ENCODE results near the gene MRRF.
"Not testable (repeated sequence)": the region's sequence is repeated elsewhere in the genome, so short reads cannot be mapped to it uniquely, and the experiment has no call there.

Gene MRRF

DNA sequence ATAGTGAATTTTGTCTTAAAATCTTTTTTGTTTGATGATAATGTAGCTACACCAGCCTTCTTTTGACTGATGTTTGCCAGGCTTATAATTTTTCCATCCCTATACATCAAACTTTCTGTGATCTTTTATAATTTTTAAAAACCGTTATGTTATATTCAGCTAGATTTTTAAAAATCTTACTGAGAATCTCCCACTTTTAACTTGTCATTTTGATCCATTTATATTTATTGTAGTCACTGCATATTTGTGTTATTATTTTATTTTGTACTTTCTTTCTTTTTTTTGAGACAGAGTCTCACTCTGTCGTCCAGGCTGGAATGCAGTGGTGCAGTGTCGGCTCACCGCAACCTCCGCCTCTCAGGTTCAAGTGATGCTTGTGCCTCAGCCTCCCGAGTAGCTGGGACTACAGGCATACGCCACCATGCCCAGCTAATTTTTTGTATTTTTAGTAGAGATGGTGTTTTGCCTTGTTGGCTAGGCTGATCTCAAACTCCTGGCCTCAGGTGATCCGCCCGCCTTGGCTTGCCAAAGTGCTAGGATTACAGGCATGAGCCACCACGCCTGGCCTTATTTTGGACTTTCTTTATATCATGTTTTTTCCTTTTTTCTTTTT, 12.7 kb downstream of the MRRF start:
- DNase-seq (ENCODE audit: low spot score), result no peak

GRCh38 chr9:122281368-122281767, 16.7 kb downstream of the MRRF start:
- no peak for DNase-seq (ENCODE audit: low spot score)

DNA sequence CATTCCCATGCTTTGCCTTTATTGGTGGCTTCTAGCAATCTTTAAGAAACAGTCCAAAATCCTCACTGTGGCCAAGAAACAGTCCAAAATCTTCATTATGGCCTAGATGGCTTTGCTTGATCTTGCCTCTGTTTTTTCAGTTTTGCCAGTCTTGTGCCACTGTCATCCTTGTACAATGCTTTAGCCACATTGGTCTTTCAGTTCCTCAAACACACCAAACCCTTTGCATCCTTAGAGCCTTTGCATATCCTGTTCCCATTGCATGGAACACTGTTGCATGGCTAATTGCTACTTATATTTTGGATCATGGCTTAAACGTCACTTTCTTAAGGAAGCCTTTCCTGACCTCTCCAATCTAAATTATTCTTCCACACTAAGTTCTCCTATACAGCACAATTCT, 22.1 kb downstream of the MRRF start:
- DNase-seq (ENCODE audit: low spot score), result no peak

DNA sequence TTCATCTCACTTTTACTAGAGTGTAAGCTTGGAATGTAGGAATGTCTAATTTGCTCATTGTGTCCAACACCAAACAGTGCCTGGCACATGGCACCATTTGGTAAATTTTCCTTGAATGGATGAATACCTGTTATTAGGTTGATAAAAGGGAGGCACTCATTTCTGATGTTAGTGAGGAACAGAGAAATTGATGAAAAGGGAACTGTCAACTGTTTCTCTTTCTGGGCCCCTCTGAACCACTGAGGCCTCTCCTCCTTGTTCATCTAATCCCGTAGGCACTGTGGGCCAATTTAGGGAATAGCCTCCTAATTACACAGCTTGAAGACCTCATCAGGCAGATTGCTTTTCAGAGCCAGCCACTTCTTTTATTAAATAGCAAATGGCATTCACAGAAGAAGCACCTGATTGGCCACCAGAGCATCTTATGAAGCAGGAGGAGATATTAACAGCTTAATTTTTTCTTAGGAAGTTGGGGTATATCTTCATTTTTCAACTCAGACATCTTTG, 22.6 kb downstream of the MRRF start:
- no peak for DNase-seq (ENCODE audit: low spot score)

DNA sequence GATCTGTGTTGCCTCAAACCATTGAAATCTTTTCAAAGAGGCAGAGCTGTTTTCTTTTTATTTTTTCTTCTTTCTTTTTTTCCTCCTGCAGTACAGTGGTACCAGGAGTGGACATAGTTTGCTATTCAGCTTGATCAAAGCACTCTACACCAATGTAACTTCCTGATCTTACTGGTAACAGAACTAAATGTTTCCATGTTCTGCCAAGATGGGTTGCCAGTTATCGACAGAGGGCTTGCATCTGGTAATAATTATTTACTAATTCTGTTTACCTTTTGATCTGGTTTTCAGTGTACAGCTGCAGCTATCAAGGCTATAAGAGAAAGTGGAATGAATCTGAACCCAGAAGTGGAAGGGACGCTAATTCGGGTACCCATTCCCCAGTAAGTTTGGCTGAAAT, 26.8 kb downstream of the MRRF start:
- no peak for DNase-seq (ENCODE audit: low spot score)

DNA sequence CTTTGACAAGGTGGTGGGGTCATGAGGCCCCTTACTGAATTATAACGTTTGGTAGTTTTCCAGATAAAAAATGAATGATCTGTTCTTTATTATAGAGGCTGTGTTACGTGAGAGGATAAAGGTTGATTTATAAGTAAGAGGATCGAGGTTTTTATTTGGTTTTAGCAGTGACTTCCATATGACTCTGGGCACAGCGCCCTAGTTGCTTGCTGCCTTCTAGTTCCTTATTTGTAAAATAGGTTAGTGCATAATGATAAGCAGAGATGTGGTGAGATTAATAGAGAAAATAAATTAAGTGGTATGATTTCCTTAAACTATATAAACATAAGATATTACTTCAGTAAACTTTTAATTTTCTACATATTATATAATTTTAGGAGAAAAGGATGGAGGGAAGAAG, 29.8 kb downstream of the MRRF start:
- no peak for DNase-seq (ENCODE audit: low spot score)

DNA sequence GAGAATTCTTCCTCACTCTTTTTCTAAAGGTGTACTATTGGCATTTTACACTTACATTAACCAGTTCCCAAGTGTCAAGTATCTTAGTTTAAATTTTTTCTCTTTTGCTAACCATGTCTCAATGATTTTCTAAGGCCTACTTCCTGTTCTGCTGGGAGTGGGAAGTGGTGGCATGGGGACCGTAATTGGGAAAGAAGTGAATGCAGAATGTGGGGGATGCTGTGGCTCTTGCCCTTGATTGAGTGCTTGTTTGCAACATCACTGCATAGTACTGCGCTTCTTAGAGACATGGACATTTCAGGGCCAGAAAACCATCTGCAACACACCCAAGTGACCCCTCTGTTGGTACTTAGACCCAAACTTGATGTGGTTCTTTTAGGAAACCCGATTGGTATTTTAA, 32.8 kb downstream of the MRRF start:
- no peak for DNase-seq (ENCODE audit: low spot score)

GRCh38 chr9:122302237-122303093, 37.8 kb downstream of the MRRF start:
- no peak for DNase-seq (ENCODE audit: low spot score)

GRCh38 chr9:122307061-122307460, 42.4 kb downstream of the MRRF start:
- DNase-seq (ENCODE audit: low spot score), result no peak

GRCh38 chr9:122307925-122308324, 43.2 kb downstream of the MRRF start:
- no peak for DNase-seq (ENCODE audit: low spot score)

DNA sequence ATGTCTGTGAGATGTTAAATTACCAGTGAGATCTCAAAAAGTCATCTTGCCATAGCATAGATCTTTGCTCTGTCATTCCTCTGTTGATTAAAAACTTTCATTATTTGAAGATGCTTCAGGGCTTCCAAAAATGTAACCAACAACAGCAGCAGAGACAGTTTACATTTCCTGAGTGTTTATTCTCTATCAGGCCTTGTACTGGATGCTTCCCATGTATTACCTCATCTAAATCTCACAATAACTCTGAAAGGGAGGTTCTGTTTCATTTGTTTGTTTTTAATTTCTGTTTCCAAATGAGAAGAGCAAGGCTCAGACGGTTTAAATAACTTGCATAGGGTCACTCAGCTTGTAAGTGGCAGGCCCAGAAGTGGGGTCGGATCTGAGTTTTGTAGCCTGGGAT, 45.2 kb downstream of the MRRF start:
- DNase-seq (ENCODE audit: low spot score), result no peak

GRCh38 chr9:122314165-122314564, 49.5 kb downstream of the MRRF start:
- DNase-seq (ENCODE audit: low spot score), result no peak

DNA sequence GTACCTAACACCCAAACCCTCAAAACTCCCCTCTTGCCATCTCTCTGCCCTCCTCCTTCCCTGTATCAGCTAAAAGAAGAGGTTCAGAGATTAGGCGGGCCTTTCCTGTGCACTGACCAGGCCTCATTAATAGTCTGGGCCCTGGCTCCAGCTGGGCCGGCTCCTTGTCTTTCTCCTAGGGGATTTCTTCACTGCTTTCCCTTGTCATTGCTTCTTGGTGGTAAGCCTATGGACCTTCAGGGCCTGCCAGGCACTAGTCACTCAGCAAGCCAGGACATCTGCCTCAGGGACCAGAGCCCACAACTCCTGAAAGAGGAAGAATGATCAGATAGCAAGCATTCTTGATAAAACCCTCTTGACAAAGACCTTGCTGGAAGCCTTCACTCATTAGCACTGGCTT, 50.9 kb downstream of the MRRF start:
- DNase-seq (ENCODE audit: low spot score), result no peak

- peak; percentile 64 for DNase-seq (ENCODE audit: low spot score)
These were observed 53.6 kb downstream of the MRRF start for GRCh38 chr9:122318284-122318683.

DNA sequence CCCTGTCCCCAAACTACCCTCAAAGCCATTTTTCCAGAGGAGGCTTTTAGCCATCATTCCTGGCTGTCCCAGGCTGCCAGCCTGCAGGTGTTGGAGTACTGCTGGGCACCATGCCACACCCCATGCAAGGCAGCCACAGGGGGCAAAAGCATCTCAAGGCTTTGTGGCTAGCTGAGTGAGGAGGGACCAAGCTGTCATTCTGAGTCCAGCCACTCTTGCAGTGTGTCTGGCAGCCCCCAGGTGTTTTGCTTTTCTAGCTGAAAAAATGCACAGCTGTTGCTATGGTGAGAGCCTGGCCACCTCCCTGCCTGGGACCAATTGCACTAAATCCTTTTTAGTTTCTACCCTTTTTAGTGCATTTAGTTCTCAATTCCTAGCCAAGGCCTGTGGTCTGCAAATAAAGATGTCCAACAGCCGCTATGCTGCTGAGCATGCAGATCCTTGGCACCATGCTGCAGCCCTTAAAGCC, 55.8 kb downstream of the MRRF start:
- DNase-seq (ENCODE audit: low spot score), result no peak

DNA sequence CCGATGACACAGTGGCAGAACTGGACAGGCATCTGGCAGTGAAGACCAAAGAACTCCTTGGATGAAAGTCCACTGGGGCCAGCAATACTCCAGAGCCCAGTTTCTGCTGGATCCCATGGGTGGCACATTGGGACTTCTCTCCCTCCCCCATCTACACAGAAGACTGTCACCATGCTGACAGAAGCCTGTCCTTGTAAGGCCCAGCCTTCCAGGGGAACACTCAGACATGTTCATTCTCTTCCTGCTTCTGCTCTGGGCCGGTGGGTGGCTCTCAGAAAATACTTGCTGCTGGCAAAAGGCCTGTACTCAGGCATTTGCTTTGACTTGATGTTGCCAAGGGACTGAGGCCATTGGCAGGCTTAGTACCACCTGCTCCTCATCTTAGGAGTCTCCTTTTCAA, 57.9 kb downstream of the MRRF start:
- no peak for DNase-seq (ENCODE audit: low spot score)

DNA sequence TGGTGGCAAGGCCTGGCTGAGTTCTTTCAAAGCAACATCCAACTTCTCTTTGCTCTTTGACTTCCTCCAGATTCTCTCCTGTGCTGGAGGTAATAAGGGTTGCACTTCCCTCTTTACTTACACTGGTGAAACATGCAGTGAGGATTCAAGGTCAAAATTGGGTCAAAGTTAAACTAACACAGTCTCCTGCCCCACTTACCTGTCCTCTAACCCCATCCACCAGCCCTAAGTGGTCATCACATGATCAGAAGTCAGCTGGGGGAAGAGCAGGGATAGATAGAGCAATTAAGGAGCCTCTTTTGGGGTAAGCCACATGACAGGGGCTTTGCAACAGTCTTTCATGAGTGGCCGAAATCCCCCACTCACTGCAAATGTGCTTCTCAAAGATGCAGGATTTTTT, 60.0 kb downstream of the MRRF start:
- not testable (repeated sequence) for DNase-seq (ENCODE audit: low spot score)

- no peak for DNase-seq (ENCODE audit: low spot score)
These were observed 60.4 kb downstream of the MRRF start for GRCh38 chr9:122325124-122325523.

DNA sequence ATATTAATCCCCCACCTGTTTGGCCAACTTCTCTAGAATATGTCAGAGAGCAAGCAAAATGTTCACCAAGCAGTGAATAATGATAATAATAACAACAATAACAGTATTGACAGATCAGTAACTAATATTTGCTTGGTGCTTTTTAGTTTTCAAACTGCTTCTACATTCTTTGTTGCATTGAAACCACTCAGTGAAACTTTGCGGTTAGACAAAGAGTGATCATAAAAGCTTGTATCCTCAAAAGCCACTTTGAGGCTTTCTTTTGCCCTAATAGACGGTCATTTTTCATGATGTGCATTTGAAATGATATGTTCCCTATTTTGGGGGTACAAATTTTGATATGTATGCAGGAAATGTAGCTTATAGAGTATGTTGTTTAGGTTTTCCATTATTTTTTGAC, 62.5 kb downstream of the MRRF start:
- DNase-seq (ENCODE audit: low spot score), result no peak

DNA sequence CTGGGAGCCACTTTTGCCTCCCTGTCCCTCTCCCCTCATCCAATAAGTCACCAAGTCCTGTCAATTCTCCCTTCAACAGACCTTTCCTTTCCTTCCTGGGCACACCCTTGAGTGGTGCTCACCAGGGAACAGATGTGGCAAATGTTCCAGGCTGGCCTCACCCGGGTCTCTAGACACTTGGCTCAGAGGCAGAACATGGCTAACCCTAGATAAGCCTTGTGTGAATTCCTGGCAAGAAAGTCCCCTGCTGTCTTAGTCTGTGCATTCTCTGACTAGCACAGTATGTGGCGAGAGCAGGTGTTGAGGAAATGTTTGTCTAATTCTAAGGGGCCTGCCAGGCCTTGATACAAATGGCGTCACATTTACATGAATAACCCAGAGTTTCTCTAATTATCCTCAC, 64.9 kb downstream of the MRRF start:
- no peak for DNase-seq (ENCODE audit: low spot score)

DNA sequence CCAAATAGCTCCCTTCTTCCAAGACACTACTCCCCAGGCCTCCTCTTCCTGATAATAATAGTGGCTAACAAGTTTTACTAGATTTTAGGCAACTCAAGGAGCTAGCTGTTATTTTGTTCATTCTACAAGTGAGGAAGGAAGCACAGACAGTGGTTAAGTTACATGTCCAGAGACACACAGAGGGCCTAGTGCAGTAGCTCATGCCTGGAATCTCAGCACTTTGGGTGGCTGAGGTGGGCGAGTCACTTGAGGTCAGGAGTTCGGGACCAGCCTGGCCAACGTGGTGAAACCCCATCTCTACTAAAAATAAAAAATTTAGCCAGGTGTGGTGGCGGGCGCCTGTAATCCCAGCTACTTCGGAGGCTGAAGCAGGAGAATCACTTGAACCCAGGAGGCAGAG, 65.8 kb downstream of the MRRF start:
- DNase-seq (ENCODE audit: low spot score), result not testable (repeated sequence)

DNA sequence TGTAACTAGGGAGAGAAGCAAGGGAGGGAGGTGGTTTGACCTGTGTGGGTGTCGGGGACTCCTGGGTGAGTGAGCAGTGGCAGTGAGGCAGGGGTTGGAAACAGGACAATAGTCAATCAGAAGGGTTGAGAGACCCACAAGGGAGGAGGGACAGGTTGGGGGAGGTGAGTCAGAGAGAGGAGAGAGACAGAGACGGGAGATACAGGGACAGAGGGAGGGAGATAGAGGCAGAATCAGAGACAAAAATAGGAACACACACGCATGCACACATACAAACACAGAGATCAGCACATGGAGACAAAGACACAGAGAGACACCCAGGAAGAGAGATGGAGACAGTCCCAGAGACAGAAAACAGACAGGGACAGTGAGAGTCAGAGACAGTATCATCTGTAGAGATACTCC, 66.8 kb downstream of the MRRF start:
- no peak for DNase-seq (ENCODE audit: low spot score)

DNA sequence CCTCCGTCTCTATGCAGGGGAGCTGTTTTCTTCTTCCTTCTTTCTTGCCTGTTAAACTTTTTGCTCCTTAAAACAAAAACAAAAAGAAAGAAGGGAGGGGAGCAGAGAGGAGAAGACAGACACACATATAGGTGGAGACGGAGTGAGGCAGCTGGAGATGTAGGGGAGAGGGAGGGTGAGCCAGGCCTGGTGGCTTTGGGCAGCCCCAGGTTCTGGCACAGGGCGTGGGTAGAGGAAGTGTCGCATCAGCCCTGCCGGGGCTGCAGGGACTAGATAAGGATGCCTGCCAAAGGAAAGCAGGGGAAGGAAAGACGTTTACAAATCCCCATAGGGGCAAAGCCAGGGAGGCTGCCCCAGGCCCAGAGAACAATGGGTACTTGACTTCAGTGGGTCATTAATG, 67.4 kb downstream of the MRRF start:
- no peak for DNase-seq (ENCODE audit: low spot score)

- DNase-seq (ENCODE audit: low spot score), result no peak
These were observed 68.0 kb downstream of the MRRF start for GRCh38 chr9:122332644-122333043.
